Naive thymus-derived CD8-positive, alpha-beta T cell (primary cell): ENCODE data around the gene ELMOD1. TPM values are rescaled to one million over a fixed set of nuclear protein-coding genes. Genes with fewer than 3 reads are reported as not detected.
A peak's percentile ranks its signal among the peaks of the same experiment; 100 is the strongest.

ENCODE experiments used
- ATAC-seq, 2 donors: fragments of 150-1000 bp; cut with Tn5 transposase in 1 of 2; sonication (Bioruptor Pico), chemical (Tn5 transposase) in 1 of 2; 1 replicate in 1 of 2; 2 replicates in 1 of 2; pipeline ENCODE4 v1.10.0; 2021; ENCODE audit warnings: mild to moderate bottlenecking in 2 of 2, moderate library complexity in 2 of 2
- POLR2A ChIA-PET: fragments of 350-600 bp; sonication (Branson Sonifier 250); formaldehyde crosslinking; loops from one replicate; lab custom pipeline; 2021; ENCODE audit warnings: antibody characterized with exemption; lab: Charles Lee
- DNase-seq, 10 donors: peaks; one replicate each; pipeline versions ENCODE4 v3.0.0 to v3.0.0-alpha.2; 2020 to 2022
- H3K27ac Mint-ChIP-seq, 10 donors: one replicate each; pipeline ENCODE4 v1.8.0; 2020 to 2022; ENCODE audit warnings: mild to moderate bottlenecking in 10 of 10, mixed read lengths in 10 of 10, moderate library complexity in 4 of 10, inconsistent platforms in 1 of 10
- H3K27me3 Mint-ChIP-seq, 5 donors: one replicate each; pipeline ENCODE4 v1.8.0; 2021 to 2022; ENCODE audit warnings: mixed read lengths in 5 of 5
- H3K36me3 Mint-ChIP-seq, 3 donors: one replicate each; pipeline ENCODE4 v1.8.0; 2020 to 2022; ENCODE audit warnings: mixed read lengths in 3 of 3, mild to moderate bottlenecking in 2 of 3, inconsistent platforms in 1 of 3
- H3K4me1 Mint-ChIP-seq, 4 donors: one replicate each; pipeline ENCODE4 v1.8.0; 2021 to 2022; ENCODE audit warnings: mixed read lengths in 4 of 4
- H3K4me3 Mint-ChIP-seq, 10 donors: one replicate each; pipeline ENCODE4 v1.8.0; 2020 to 2022; ENCODE audit warnings: mild to moderate bottlenecking in 10 of 10, mixed read lengths in 10 of 10, moderate library complexity in 6 of 10, inconsistent platforms in 1 of 10
- H3K9me3 Mint-ChIP-seq, 9 donors: one replicate each; pipeline ENCODE4 v1.8.0; 2020 to 2022; ENCODE audit warnings: mixed read lengths in 9 of 9, mild to moderate bottlenecking in 3 of 9, inconsistent platforms in 1 of 9, moderate library complexity in 1 of 9
- polyA plus RNA-seq, 3 donors: library from polyadenylated mRNA; unstranded; fragments of 300-500 nt; fragmentation: Illumina TruSeq; gene quantifications; one replicate each; pipeline ENCODE4 v1.2.3, GENCODE V29; 2021
- total RNA-seq, 8 experiments: library from RNA in 2 of 8; stranded (reverse) in 2 of 8; gene quantifications; one replicate each; pipeline ENCODE4 v1.2.3 and lab custom pipeline; 2021 to 2026

ELMOD1 gene
- total and polyA plus RNA-seq, 5 experiments from 2014 or later: not detected

DNA sequence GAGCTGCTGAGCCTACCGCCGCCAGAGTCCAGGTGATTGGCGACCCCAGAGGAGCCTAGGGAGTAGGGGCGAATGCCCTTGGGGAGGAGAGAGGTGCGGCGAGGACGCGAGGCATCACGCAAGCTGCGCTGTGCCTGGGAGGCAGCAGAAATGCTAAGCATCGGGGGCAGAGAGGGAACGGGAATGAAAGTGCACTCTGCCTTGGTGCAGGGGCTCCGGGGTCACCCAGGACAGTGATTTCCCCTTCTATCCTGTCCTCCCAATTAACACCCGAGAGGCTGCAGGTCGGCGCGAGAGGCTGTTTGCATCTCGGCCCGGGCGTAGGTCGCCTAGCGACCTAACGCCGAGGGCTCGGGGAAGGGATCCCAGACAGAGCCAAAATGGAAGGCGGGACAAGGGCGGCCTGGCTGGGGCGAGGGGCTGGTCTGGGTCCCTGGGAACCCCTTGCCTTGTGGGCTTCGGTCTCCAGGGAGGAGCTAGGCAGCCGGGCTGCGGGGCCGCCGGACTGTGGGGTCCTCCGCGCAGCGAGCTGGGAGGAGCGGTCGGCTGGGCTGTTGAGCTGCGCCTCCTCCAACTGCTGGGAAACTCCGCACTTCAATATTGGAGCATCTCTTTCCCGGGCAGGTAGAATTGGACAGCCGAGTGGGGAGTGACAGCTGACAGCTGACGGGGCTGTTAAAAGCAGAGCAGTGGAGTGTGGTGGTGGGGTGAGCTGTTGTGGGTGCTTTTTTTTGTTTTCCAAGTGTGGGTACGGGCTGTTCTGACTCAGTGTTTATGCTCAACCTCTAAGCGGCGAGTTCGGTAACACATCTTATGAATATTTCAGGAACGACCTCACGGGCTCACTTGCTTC, 657 bp downstream of the ELMOD1 start:
- DNase-seq: peak in 2 of 10 donors; percentile 14 to 15
- POLR2A ChIA-PET: no interaction called here
- Mint-ChIP-seq H3K4me1 (peaks cover 13 to 29% (median 27%) of the 10 kb centered on the region in 4 donors), H3K9me3 (peaks cover 0 to 5% (median 0%) of the 10 kb centered on the region in 9 donors), H3K27me3 (peaks cover 54 to 84% (median 77%) of the 10 kb centered on the region in 5 donors), H3K36me3 (peaks cover 0 to 12% (median 3%) of the 10 kb centered on the region in 3 donors), H3K27ac (peak overlapping the region in 2 of 10 donors; percentile 67 to 70), H3K4me3 (peak overlapping the region; percentile 81 to 95 (median 88))
- ATAC-seq: peak; percentile 50 to 59

DNA sequence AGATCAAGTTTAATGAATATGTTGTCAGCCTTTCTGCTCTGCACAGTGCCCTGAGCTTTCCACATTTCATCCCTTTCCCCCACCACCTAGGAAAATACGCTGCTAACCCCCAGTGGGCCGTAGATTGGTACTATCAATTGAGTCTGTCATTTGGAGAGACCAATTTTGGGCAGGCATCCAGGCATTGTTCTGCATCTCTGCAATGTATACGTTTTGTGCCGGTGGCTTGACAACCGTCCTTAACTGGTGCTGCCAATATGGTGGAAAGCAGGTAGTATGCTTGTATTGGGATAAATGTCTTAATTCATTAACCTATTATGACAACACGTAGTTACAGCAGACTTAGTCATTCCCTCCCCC, 1.3 kb downstream of the ELMOD1 start:
- DNase-seq (no peak), ATAC-seq (peak; percentile 15)
- peaks cover 0 to 12% (median 3%) of the 10 kb centered on the region in 3 donors for H3K36me3 Mint-ChIP-seq
- POLR2A ChIA-PET: no interaction called here
- H3K4me3 Mint-ChIP-seq: peak overlapping the region; percentile 81 to 95 (median 88)
- peaks cover 55 to 84% (median 75%) of the 10 kb centered on the region in 5 donors for H3K27me3 Mint-ChIP-seq
- H3K4me1 Mint-ChIP-seq: peaks cover 13 to 29% (median 27%) of the 10 kb centered on the region in 4 donors
- H3K27ac Mint-ChIP-seq: peak overlapping the region in 1 of 10 donors; percentile 70
- H3K9me3 Mint-ChIP-seq: peaks cover 0 to 5% (median 0%) of the 10 kb centered on the region in 9 donors

DNA sequence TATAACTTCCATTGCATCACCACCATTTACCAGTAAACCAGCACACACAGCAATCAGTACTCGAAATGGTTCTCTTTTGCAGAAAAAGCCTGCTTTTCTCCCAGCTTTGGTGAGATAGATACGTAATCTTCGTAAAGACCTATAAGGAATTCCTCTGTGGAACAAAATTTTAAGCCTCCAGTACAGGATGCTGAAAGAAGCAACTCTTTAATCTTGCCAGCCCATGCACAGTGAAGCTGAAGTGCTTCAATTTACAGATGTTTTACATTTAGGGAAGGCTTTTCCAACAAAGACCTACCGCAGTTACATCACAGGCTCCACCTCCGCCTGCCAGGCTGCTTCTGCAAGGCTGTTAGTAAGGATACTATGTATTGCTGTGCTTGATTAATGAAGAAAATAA, 1.9 kb downstream of the ELMOD1 start:
- peaks cover 51 to 84% (median 71%) of the 10 kb centered on the region in 5 donors for H3K27me3 Mint-ChIP-seq
- H3K9me3 Mint-ChIP-seq: peaks cover 0 to 5% (median 0%) of the 10 kb centered on the region in 9 donors
- H3K36me3 Mint-ChIP-seq: peaks cover 0 to 12% (median 3%) of the 10 kb centered on the region in 3 donors
- POLR2A ChIA-PET: no interaction called here
- ATAC-seq: no peak
- H3K4me3 Mint-ChIP-seq: peak overlapping the region in 4 of 10 donors; percentile 1 to 87 (median 84)
- H3K27ac Mint-ChIP-seq: no peak overlapping the region
- peaks cover 13 to 29% (median 27%) of the 10 kb centered on the region in 4 donors for H3K4me1 Mint-ChIP-seq
- DNase-seq: peak in 1 of 10 donors; percentile 2

DNA sequence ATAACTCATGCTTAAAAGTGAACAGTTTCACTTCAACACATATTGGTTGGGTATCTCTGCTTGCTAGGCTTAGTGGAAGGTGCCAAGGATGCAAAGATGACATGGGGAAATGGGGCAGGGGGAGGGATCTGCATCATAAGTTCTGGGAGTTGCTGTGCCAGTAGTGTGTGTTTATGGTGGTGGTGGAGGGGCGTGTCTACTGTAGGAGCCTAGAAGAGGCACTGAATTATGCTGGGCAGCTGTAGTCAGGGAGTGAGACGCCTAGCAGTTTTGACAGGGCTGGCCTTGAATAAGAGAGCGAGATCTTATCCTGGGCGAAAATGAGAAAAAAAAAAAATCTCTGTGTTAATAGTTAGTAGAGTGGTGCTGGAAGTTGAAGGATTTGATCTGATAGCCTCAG, 3.0 kb downstream of the ELMOD1 start:
- Mint-ChIP-seq H3K4me1 (peaks cover 13 to 29% (median 27%) of the 10 kb centered on the region in 4 donors), H3K36me3 (peaks cover 0 to 7% (median 3%) of the 10 kb centered on the region in 3 donors), H3K4me3 (no peak overlapping the region), H3K9me3 (no peaks in the 10 kb centered on the region), H3K27ac (peak overlapping the region in 1 of 10 donors; percentile 9), H3K27me3 (peaks cover 45 to 81% (median 70%) of the 10 kb centered on the region in 5 donors)
- no peak for DNase-seq
- ATAC-seq: no peak
- POLR2A ChIA-PET: no interaction called here

DNA sequence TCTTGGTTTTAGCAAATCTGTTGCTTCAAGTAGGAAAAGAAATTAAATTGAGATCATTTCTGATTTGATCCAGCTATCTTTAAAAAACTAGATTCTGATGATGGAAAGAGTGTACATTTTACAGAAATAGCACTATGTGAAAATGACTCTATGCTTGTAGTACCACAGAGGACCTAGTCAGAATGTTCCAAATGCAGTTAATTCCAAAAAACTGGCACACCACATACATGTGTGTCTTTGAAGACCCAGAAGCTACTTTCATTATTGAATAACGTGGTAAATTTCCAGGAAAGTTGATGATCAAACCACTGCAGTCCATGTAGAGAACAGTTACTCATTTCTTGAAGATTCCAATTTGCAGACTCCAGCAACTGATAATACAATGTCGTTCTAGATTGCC, 3.8 kb downstream of the ELMOD1 start:
- peaks cover 13 to 29% (median 24%) of the 10 kb centered on the region in 4 donors for H3K4me1 Mint-ChIP-seq
- peaks cover 39 to 76% (median 63%) of the 10 kb centered on the region in 5 donors for H3K27me3 Mint-ChIP-seq
- H3K9me3 Mint-ChIP-seq: no peaks in the 10 kb centered on the region
- POLR2A ChIA-PET: no interaction called here
- ATAC-seq (no peak), DNase-seq (no peak)
- peaks cover 0 to 3% (median 0%) of the 10 kb centered on the region in 3 donors for H3K36me3 Mint-ChIP-seq
- no peak overlapping the region for H3K27ac Mint-ChIP-seq
- H3K4me3 Mint-ChIP-seq: no peak overlapping the region

DNA sequence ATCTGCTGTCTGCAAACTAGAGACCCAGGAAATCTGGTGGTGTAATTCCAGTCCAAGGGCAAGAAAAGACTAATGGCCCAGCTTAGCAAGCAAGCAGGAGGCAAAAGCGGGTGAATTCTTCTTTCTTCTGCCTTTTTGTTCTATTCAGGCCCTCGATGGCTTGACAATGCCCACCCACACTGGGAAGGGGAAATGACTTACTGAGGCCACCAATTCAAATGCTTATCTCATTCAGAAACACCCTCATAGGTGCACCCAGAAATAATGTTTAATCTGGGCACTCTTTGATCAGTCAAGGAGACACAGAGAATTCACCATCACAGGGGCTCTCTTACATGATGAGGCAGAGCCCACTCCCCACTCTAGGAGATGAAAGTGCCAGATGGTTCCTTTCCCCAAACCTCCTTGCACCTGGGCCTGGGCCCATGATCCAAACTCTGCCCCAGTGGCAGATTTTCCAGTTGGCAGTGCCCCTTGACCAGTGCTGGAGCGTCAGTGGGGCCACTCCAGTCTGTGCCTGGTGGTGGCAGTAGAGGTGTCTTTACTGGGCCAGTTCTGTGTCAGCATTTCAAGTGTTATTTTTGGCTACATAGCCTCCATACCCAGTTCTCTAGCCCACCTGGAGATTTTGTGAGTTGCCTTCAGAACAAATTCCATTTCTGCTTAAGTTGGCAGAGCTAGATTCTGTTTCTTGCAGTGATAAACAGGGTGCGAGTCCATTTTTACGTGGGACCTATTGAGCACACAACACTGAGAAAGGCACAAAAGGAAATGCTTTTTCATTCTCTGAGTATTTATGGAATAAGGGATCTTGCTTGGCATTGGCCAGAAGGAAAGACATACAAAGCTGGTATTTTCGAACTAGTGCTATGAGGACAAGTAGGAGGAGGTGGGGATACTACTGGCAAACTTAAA, 7.5 kb downstream of the ELMOD1 start:
- Mint-ChIP-seq H3K4me3 (no peak overlapping the region), H3K9me3 (no peaks in the 10 kb centered on the region), H3K36me3 (no peaks in the 10 kb centered on the region), H3K4me1 (no peaks in the 10 kb centered on the region), H3K27ac (no peak overlapping the region), H3K27me3 (peaks cover 34 to 72% (median 44%) of the 10 kb centered on the region in 5 donors)
- POLR2A ChIA-PET: no interaction called here
- DNase-seq (no peak), ATAC-seq (no peak)

DNA sequence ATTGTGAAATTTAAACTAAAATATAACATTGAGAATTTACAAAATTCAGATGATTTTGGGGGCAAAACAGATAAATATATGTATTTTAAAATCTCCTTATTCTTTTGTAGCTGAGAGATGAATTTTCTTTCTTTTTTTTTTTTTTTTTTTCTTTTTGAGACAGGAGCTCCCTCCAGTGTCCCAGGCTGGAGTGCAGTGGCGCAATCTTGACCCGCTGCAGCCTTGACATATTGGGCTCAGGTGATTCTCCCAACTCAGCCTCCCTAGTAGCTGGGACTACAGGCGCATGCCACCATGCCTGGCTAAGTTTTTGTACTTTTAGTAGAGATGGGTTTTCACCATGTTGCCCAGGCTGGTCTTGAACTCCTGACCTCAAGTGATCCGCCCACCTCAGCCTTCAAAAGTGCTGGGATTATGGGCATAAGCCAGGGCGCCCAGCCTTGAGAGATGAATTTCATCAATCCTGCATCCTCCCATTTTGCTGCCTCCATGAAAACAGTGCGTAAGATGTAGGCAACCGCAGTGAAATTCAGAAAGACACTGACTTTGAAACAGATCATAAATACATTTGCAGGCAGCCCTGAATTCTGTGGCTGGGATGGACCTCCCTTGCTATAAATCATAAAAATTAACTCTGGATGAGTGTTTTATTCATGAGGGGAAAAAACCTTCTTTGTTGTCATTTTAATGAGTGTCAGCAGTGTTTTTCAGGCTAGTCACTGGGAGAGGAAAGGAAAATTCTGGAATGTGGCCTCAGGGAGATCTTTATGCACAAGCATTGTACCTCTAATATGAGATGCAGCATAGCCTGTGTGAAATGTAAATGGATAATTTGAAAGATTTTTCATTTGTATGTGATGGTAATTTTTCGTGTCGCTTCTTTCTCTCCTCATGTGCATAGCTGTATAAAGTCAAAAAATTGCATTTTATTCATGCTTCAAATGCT, 14.4 kb downstream of the ELMOD1 start:
- DNase-seq: no peak
- H3K9me3 Mint-ChIP-seq: no peaks in the 10 kb centered on the region
- H3K4me1 Mint-ChIP-seq: no peaks in the 10 kb centered on the region
- no peak for ATAC-seq
- peaks cover 30 to 84% (median 47%) of the 10 kb centered on the region in 5 donors for H3K27me3 Mint-ChIP-seq
- no peaks in the 10 kb centered on the region for H3K36me3 Mint-ChIP-seq
- POLR2A ChIA-PET: no interaction called here
- no peak overlapping the region for H3K27ac Mint-ChIP-seq
- H3K4me3 Mint-ChIP-seq: no peak overlapping the region

DNA sequence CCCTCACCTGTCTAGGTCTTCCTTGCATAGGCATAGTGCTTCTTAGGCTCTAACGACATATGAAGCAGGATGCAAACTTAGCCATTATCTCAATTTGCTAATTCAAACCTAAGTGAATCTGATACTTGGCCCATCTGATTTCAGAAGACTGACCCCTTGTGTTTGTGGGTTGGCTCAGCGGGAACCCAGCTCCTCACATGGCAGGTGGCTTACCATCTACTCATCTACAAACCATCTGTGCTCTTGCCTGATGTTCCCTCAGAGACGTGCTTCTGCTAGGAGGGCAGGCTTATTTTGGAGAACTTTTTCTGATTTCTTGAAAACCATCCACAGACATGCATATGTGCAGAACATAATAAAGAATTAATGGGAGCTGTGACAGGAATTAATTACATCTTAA, 15.2 kb downstream of the ELMOD1 start:
- Mint-ChIP-seq H3K4me3 (no peak overlapping the region), H3K36me3 (no peaks in the 10 kb centered on the region), H3K27me3 (peaks cover 31 to 77% (median 51%) of the 10 kb centered on the region in 5 donors), H3K4me1 (no peaks in the 10 kb centered on the region), H3K27ac (no peak overlapping the region), H3K9me3 (no peaks in the 10 kb centered on the region)
- ATAC-seq (no peak), DNase-seq (no peak)
- POLR2A ChIA-PET: no interaction called here

DNA sequence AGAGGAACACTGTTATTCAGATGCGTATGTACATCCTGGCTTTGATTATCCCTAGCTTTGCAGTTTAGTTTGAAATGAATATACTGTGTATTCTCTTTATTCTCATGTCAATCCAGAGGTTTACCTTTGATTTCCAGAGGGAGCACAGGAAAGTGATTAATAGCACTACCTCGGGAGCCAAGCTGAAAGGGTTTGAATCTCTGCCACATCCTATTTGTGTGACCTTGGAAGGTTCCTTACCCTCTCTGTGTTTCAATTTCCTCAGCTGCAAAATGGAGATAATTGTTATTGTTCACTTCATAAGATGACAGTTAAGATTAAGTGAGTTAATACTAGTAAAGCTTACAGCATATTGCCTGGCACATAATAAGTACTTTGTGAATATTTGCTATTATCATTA, 17.9 kb downstream of the ELMOD1 start:
- ATAC-seq (no peak), DNase-seq (no peak)
- Mint-ChIP-seq H3K4me1 (no peaks in the 10 kb centered on the region), H3K36me3 (no peaks in the 10 kb centered on the region), H3K4me3 (no peak overlapping the region), H3K9me3 (no peaks in the 10 kb centered on the region), H3K27ac (no peak overlapping the region), H3K27me3 (peaks cover 18 to 55% (median 43%) of the 10 kb centered on the region in 5 donors)
- POLR2A ChIA-PET: interaction anchor here (0.9 kb wide), 1 partner anchor 19 kb away, joined by 3 read pairs; no protein-coding TSS in a partner anchor

DNA sequence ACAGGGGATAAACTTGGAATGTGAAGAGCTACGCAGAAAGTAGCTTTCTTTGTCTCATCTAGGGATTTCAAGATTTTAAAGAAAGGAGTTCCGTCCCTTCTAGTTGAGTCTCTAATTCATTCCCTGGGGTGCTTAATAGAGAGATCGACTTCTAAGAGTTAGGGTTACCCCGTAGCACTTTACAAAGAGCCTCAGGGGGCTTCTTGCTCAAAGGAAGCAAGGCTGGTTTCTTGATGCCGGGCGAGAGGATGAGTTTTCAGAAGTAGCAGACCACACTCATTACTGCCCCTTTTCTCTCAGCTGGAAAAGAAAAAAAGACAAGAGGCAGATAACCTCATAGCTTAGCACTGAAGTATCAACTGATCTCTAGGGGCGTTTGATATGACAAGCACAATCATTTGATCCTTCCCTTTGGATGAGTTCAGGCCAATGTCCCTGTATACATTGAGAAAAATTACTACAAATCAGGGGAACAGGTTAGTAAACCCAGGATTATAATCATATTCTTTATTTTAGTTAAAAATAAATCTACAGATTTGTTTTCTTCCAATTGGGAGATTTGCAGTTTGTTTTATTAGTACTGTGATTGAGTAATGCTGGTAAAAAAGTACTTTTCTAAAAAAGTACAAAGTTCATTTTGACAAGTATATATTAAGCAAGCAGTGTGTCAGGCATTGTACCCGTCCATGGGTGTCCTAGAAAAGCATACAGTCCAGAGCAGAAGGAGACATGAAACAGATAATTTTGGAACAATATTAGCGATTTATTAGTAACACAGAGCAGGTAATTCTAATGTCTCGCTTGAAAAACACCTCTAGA, 18.7 kb downstream of the ELMOD1 start:
- ATAC-seq (no peak), DNase-seq (no peak)
- Mint-ChIP-seq H3K27me3 (peaks cover 13 to 50% (median 37%) of the 10 kb centered on the region in 5 donors), H3K36me3 (no peaks in the 10 kb centered on the region), H3K27ac (no peak overlapping the region), H3K4me1 (no peaks in the 10 kb centered on the region), H3K4me3 (no peak overlapping the region), H3K9me3 (no peaks in the 10 kb centered on the region)
- POLR2A ChIA-PET: interaction anchor here (0.9 kb wide), 1 partner anchor 20 kb away, joined by 3 read pairs; no protein-coding TSS in a partner anchor

DNA sequence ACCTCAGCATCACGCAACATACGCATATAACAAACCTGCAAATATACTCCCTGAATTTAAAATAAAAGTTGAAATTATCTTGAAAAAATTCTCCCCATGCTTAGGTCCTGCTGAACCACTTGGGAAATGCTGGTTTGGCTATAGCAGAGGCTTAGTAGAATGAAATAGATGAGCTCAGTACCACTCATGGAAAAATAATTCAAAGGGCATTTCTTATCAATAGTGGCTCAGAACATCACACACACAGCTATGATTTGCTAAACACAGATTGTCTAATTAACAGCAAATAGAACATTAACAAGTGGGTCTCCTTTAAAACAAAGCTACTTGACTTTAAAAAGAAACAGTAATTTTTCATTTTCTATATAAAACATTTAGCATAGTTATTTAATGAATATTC, 21.5 kb downstream of the ELMOD1 start:
- no peak for ATAC-seq
- POLR2A ChIA-PET: no interaction called here
- no peak overlapping the region for H3K4me3 Mint-ChIP-seq
- no peak overlapping the region for H3K27ac Mint-ChIP-seq
- DNase-seq: no peak
- no peaks in the 10 kb centered on the region for H3K9me3 Mint-ChIP-seq
- H3K4me1 Mint-ChIP-seq: no peaks in the 10 kb centered on the region
- no peaks in the 10 kb centered on the region for H3K36me3 Mint-ChIP-seq
- H3K27me3 Mint-ChIP-seq: peaks cover 18 to 40% (median 29%) of the 10 kb centered on the region in 5 donors
